IMR-90 (cell line): ENCODE results near the gene SLC25A25. TPM values are rescaled to one million over a fixed set of nuclear protein-coding genes. Genes with fewer than 3 reads are reported as not detected.

Experiments
- ATAC-seq: fragments of 200-7000 bp; cut with Tn5 transposase; 2 replicates; pipeline ENCODE4 v1.9.1; 2020; ENCODE audit warnings: low read depth, mild to moderate bottlenecking, moderate library complexity
- BruUV-seq: library from RNA; stranded (reverse); fragments of 400-500 nt; replicated peaks from 2 replicates; lab custom pipeline; 2021; lab: Mats Ljungman, UMichigan
- CTCF ChIA-PET: fragments of 300-600 bp; formaldehyde crosslinking; extraction: SDS; loops from one replicate; lab custom pipeline; 2021; ENCODE audit warnings: antibody characterized with exemption; lab: Yijun Ruan, JAX
- POLR2A ChIA-PET: fragments of 300-600 bp; sonication (Branson Sonifier 250); formaldehyde crosslinking; loops from one replicate; lab custom pipeline; 2022; ENCODE audit warnings: antibody characterized with exemption; ENCODE audit not compliant: unreplicated experiment; lab: Charles Lee
- DNase-seq: peaks from one replicate; pipeline ENCODE4 v3.0.0; 2013
- H2AFZ ChIP-seq: replicated peaks from 2 replicates; pipeline ENCODE3; 2013; ENCODE audit warnings: low read length, mild to moderate bottlenecking; ENCODE audit not compliant: poor library complexity
- H2AK5ac ChIP-seq: 2 replicates; pipeline ENCODE4 v1.6.1; 2013; ENCODE audit warnings: low read depth, low read length, inconsistent platforms
- H2AK9ac ChIP-seq: replicated peaks from 2 replicates; pipeline ENCODE3; 2013; ENCODE audit warnings: mild to moderate bottlenecking, low read depth, low read length, moderate library complexity; ENCODE audit not compliant: poor library complexity
- H2BK120ac ChIP-seq: 2 replicates; pipeline ENCODE4 v1.6.1; 2013; ENCODE audit warnings: low read depth, low read length, inconsistent platforms
- H2BK15ac ChIP-seq: 3 replicates; pipeline ENCODE4 v1.6.1; 2013; ENCODE audit warnings: low read depth, low read length, inconsistent platforms
- H2BK20ac ChIP-seq: 2 replicates; pipeline ENCODE4 v1.6.1; 2013; ENCODE audit warnings: low read depth, mild to moderate bottlenecking, inconsistent platforms, low read length, moderate library complexity
- H2BK5ac ChIP-seq: 2 replicates; pipeline ENCODE4 v1.6.1; 2013; ENCODE audit warnings: mild to moderate bottlenecking, low read depth, low read length, inconsistent platforms; ENCODE audit not compliant: poor library complexity, severe bottlenecking
- H3K14ac ChIP-seq: replicated peaks from 2 replicates; pipeline ENCODE4 v1.6.1; 2013; ENCODE audit warnings: low read depth, low read length, inconsistent platforms
- H3K18ac ChIP-seq: 2 replicates; pipeline ENCODE4 v1.6.1; 2013; ENCODE audit warnings: low read depth, low read length, control low read depth
- H3K23ac ChIP-seq: 2 replicates; pipeline ENCODE4 v1.6.1; 2013; ENCODE audit warnings: low read depth, low read length, inconsistent platforms
- H3K27ac ChIP-seq: 2 replicates; pipeline ENCODE4 v1.5.1; 2013; ENCODE audit warnings: mild to moderate bottlenecking, control low read depth, low read length; ENCODE audit not compliant: insufficient read depth
- H3K27me3 ChIP-seq: 2 replicates; pipeline ENCODE4 v1.6.1; 2013; ENCODE audit warnings: low read length; ENCODE audit not compliant: control insufficient read depth, insufficient read depth
- H3K36me3 ChIP-seq: 2 replicates; pipeline ENCODE4 v1.6.1; 2013; ENCODE audit warnings: low read length, mixed read lengths; ENCODE audit not compliant: control insufficient read depth, insufficient read depth
- H3K4ac ChIP-seq: 2 replicates; pipeline ENCODE4 v1.6.1; 2013; ENCODE audit warnings: low read depth, low read length, inconsistent platforms
- H3K4me1 ChIP-seq: 2 replicates; pipeline ENCODE4 v1.6.1; 2013; ENCODE audit warnings: low read length, mixed read lengths; ENCODE audit not compliant: control insufficient read depth, insufficient read depth
- H3K4me2 ChIP-seq: 2 replicates; pipeline ENCODE4 v1.6.1; 2013; ENCODE audit warnings: low read depth, mild to moderate bottlenecking, control low read depth, low read length, moderate library complexity
- H3K4me3 ChIP-seq: 2 replicates; pipeline ENCODE4 v1.5.1; 2013; ENCODE audit warnings: low read depth, mild to moderate bottlenecking, control low read depth, low read length, moderate library complexity; ENCODE audit not compliant: insufficient read depth
- H3K56ac ChIP-seq: 2 replicates; pipeline ENCODE4 v1.6.1; 2013; ENCODE audit warnings: low read length, inconsistent platforms; ENCODE audit not compliant: insufficient read depth; ENCODE audit errors: extremely low read depth
- H3K79me1 ChIP-seq, 2 experiments: 2 replicates each; pipeline ENCODE4 v1.6.1; 2013; ENCODE audit warnings: low read length in 2 of 2, inconsistent platforms in 1 of 2, low read depth in 1 of 2
- H3K9ac ChIP-seq: 2 replicates; pipeline ENCODE4 v1.6.1; 2013; ENCODE audit warnings: low read depth, low read length, control low read depth
- H3K9me1 ChIP-seq: 2 replicates; pipeline ENCODE4 v1.6.1; 2013; ENCODE audit warnings: low read length, inconsistent platforms; ENCODE audit not compliant: insufficient read depth
- H3K9me3 ChIP-seq: 2 replicates; pipeline ENCODE4 v1.6.1; 2013; ENCODE audit warnings: low read length; ENCODE audit not compliant: control insufficient read depth, insufficient read depth
- H4K20me1 ChIP-seq: 2 replicates; pipeline ENCODE4 v1.6.1; 2013; ENCODE audit warnings: low read length, inconsistent platforms; ENCODE audit not compliant: insufficient read depth
- H4K5ac ChIP-seq: 2 replicates; pipeline ENCODE4 v1.6.1; 2013; ENCODE audit warnings: mild to moderate bottlenecking, low read depth, low read length, control low read depth
- H4K8ac ChIP-seq, 2 experiments: 2 replicates each; pipeline ENCODE4 v1.6.1; 2013; ENCODE audit warnings: low read depth in 2 of 2, low read length in 2 of 2, control low read depth in 1 of 2, inconsistent platforms in 1 of 2
- H4K91ac ChIP-seq: 2 replicates; pipeline ENCODE4 v1.6.1; 2013; ENCODE audit warnings: low read depth, low read length, inconsistent platforms; ENCODE audit not compliant: insufficient read depth
- CEBPB ChIP-seq: IDR thresholded peaks from 2 replicates; pipeline ENCODE4 v1.6.1; 2012; ENCODE audit warnings: low read depth, low read length, improper control_type of control experiment
- MAFK ChIP-seq: IDR thresholded peaks from 2 replicates; pipeline ENCODE4 v1.6.1; 2012; ENCODE audit warnings: low read depth, low read length, improper control_type of control experiment
- MAZ ChIP-seq: IDR thresholded peaks from 2 replicates; pipeline ENCODE4 v1.6.1; 2012; ENCODE audit warnings: low read depth, mild to moderate bottlenecking, low read length, improper control_type of control experiment, moderate library complexity, borderline replicate concordance
- MXI1 ChIP-seq: IDR thresholded peaks from 2 replicates; pipeline ENCODE4 v1.6.1; 2012; ENCODE audit warnings: low read depth, mild to moderate bottlenecking, low read length, moderate library complexity, borderline replicate concordance
- NFE2L2 ChIP-seq: fragments of 150-350 bp; IDR thresholded peaks from 2 replicates; pipeline ENCODE4 v1.6.1; 2016; ENCODE audit warnings: low read depth, mild to moderate bottlenecking, low read length
- POLR2A ChIP-seq: IDR thresholded peaks from 2 replicates; pipeline ENCODE4 v1.6.1; 2012; ENCODE audit warnings: mild to moderate bottlenecking, low read depth, low read length
- RAD21 ChIP-seq: IDR thresholded peaks from 2 replicates; pipeline ENCODE4 v1.6.1; 2012; ENCODE audit warnings: low read length, improper control_type of control experiment
- RCOR1 ChIP-seq: IDR thresholded peaks from 2 replicates; pipeline ENCODE4 v1.6.1; 2012; ENCODE audit warnings: mild to moderate bottlenecking, low read length, improper control_type of control experiment; ENCODE audit not compliant: insufficient replicate concordance
- RFX5 ChIP-seq: IDR thresholded peaks from 2 replicates; pipeline ENCODE4 v1.8.0; 2012; ENCODE audit warnings: low read depth, mild to moderate bottlenecking, low read length, moderate library complexity
- SMC3 ChIP-seq: fragments of 150-350 bp; IDR thresholded peaks from 2 replicates; pipeline ENCODE4 v1.6.1; 2016; ENCODE audit warnings: low read depth, mild to moderate bottlenecking, antibody characterized with exemption, low read length, moderate library complexity
- WGBS, 2 experiments: methylation state at CpG; one replicate each; pipeline versions ENCODE4 v1.1.5 to v1.1.7; 2013; ENCODE audit warnings: missing lambda C conversion rate in 2 of 2; ENCODE audit not compliant: insufficient read length in 1 of 2; ENCODE audit errors: extremely low coverage in 2 of 2; 5-methylcytosine and 5-hydroxymethylcytosine counted together
- dilution Hi-C: fragments of 300-500 bp; cut with HindIII; formaldehyde crosslinking; loops from one replicate; pipeline ENCODE4 v1.14.3; 2018; ENCODE audit warnings: low sequenced_read_pairs; ENCODE audit not compliant: unreplicated experiment
- in situ Hi-C: fragments of 300-500 bp; cut with MboI; formaldehyde crosslinking; loops from 3 replicates; pipeline ENCODE4 v1.14.3; 2019; ENCODE audit warnings: low sequenced_read_pairs, inconsistent platforms, mixed read lengths
- intact Hi-C: fragments of 100-400 bp; cut with micrococcal nuclease; formaldehyde crosslinking; loops from 2 replicates; pipeline ENCODE4 v1.10.0; 2022
- polyA plus RNA-seq, 3 experiments: library from polyadenylated mRNA; depleted of rRNA; stranded (reverse); fragments of >200 nt; gene quantifications; 2 replicates each; pipeline ENCODE4 v1.2.3, GENCODE V29; 2012; ENCODE audit warnings: low replicate concordance in 1 of 3
- total RNA-seq: library from RNA; depleted of rRNA; stranded (reverse); fragments of >200 nt; gene quantifications from 2 replicates; pipeline ENCODE4 v1.2.3, GENCODE V29; 2012
- TF ChIP-seq, protein P1 (sequence below): fragments of 150-350 bp; IDR thresholded peaks from 2 replicates; pipeline ENCODE4 v1.6.1; 2017; ENCODE audit warnings: mild to moderate bottlenecking, antibody characterized with exemption, low read length, low read depth
- TF ChIP-seq, protein P2 (sequence below): fragments of 150-350 bp; IDR thresholded peaks from 2 replicates; pipeline ENCODE4 v1.6.1; 2016; ENCODE audit warnings: low read depth, mild to moderate bottlenecking, low read length, moderate library complexity, borderline replicate concordance
- TF ChIP-seq, protein P3 (sequence below): conservative IDR thresholded peaks from 2 replicates; pipeline ENCODE4 v1.5.1; 2012; ENCODE audit warnings: mild to moderate bottlenecking, low read depth, low read length, improper control_type of control experiment

The SLC25A25 gene
- total and polyA plus RNA-seq, 2 of the 4 experiments (the other 2 are of a cell fraction), result 14.0 to 17.9 TPM

DNA sequence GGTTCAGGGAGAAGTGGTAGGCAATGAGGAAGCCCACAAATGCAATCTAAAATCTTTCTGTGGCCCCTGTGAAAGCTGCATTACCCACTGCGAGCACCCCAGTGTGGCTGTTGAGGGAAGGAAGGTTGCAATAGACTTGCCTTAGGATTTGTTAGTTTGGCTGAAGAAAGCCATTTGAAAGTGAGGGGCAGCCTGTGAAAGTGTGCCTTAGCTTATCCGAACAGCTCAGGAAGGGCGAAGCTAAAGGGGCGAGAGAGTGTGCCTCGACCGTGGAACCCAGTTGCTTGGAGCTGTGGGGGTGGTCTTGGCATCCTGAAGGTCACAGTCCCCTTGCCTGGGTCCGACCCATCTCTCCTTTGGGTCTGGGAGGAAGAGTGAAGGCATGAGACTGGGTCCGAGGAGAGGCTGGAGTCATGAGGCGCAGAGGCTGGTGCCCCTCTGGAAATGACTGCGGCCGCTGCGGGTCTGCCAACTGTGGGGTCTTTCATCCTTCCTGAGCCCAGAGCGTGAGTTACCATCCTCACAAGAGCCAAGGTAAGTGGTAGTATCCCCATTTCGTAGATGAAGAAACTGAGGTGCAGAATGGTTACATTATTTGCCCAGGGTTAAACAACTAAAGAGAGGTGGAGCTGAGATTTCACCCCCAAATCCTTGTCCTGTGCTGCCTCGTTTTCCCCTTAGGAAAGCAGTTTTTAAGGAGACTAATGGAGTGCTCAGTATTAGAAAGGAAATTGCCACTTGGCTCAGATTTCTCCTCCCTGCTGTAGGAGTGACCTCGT, 24.4 kb downstream of the SLC25A25 start:
- no peak overlapping the region for H2BK20ac ChIP-seq
- H3K9me3 ChIP-seq, result no peaks in the 10 kb centered on the region
- no peak overlapping the region for H3K18ac ChIP-seq
- H3K4me2 ChIP-seq, result peak overlapping the region; percentile 62; the same call in 1 of the 2 replicates
- H3K56ac ChIP-seq, result no peak overlapping the region
- H4K8ac ChIP-seq, result no peak overlapping the region; a peak in 3 of 4 replicates
- BruUV-seq, result no TSS peak
- peaks cover 11% of the 10 kb centered on the region; the same call in 1 of the 2 replicates for H4K20me1 ChIP-seq
- H3K27me3 ChIP-seq, result no peaks in the 10 kb centered on the region
- no peak overlapping the region for H2BK120ac ChIP-seq
- WGBS, 2 experiments, result 100% methylated on average over 3 of the region's 16 CpGs; no CpG with 5 or more reads in 1 of the 2 experiments
- H3K36me3 ChIP-seq, result no peaks in the 10 kb centered on the region
- CTCF ChIA-PET, result interaction anchor here (0.6 to 1.7 kb wide), 3 partner anchors 9 to 149 kb away, joined by 3 to 5 read pairs (median 4); no protein-coding TSS in a partner anchor
- H3K9ac ChIP-seq, result peak overlapping the region; percentile 14; the same call in 1 of the 2 replicates
- peak overlapping the region; percentile 44; the same call in 1 of the 2 replicates for H3K4ac ChIP-seq
- no peak overlapping the region for H2BK15ac ChIP-seq
- peaks cover 29% of the 10 kb centered on the region for H3K4me1 ChIP-seq
- peak overlapping the region; percentile 72 for H2BK5ac ChIP-seq
- peaks cover 13% of the 10 kb centered on the region for H3K9me1 ChIP-seq
- no peak overlapping the region for H2AFZ ChIP-seq
- peak overlapping the region; percentile 27; the same call in 1 of the 2 replicates for H4K5ac ChIP-seq
- DNase-seq, result no peak
- in situ Hi-C loops (no loop called here), intact Hi-C loops (no loop called here), dilution Hi-C loops (no loop called here)
- H3K23ac ChIP-seq, result peak overlapping the region; percentile 85; the same call in 1 of the 2 replicates
- H3K79me1 ChIP-seq, result peaks cover 36 to 84% of the 10 kb centered on the region in 2 experiments
- POLR2A ChIA-PET, result no interaction called here
- no peak overlapping the region for H3K4me3 ChIP-seq
- no peak for ATAC-seq
- H3K14ac ChIP-seq, result 0 out of 2 replicates have a peak overlapping the region, but pooled peaks have one; percentile 3
- peak overlapping the region; percentile 38 for H2AK9ac ChIP-seq
- H4K91ac ChIP-seq, result no peak overlapping the region; the same call in 1 of the 2 replicates
- H3K27ac ChIP-seq, result peak overlapping the region; percentile 23; the same call in 1 of the 2 replicates
- H2AK5ac ChIP-seq, result peak overlapping the region; percentile 24
- TF ChIP-seq MXI1, result no peak
- no peak for TF ChIP-seq POLR2A
- TF ChIP-seq NFE2L2, result no peak
- TF ChIP-seq, protein P1, sequence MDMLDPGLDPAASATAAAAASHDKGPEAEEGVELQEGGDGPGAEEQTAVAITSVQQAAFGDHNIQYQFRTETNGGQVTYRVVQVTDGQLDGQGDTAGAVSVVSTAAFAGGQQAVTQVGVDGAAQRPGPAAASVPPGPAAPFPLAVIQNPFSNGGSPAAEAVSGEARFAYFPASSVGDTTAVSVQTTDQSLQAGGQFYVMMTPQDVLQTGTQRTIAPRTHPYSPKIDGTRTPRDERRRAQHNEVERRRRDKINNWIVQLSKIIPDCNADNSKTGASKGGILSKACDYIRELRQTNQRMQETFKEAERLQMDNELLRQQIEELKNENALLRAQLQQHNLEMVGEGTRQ, result no peak
- no peak for TF ChIP-seq MAFK
- no peak for TF ChIP-seq RAD21
- no peak for TF ChIP-seq CEBPB
- TF ChIP-seq, protein P2, sequence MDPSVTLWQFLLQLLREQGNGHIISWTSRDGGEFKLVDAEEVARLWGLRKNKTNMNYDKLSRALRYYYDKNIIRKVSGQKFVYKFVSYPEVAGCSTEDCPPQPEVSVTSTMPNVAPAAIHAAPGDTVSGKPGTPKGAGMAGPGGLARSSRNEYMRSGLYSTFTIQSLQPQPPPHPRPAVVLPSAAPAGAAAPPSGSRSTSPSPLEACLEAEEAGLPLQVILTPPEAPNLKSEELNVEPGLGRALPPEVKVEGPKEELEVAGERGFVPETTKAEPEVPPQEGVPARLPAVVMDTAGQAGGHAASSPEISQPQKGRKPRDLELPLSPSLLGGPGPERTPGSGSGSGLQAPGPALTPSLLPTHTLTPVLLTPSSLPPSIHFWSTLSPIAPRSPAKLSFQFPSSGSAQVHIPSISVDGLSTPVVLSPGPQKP, result no peak
- no peak for TF ChIP-seq RCOR1
- no peak for TF ChIP-seq SMC3
- TF ChIP-seq, protein P3, sequence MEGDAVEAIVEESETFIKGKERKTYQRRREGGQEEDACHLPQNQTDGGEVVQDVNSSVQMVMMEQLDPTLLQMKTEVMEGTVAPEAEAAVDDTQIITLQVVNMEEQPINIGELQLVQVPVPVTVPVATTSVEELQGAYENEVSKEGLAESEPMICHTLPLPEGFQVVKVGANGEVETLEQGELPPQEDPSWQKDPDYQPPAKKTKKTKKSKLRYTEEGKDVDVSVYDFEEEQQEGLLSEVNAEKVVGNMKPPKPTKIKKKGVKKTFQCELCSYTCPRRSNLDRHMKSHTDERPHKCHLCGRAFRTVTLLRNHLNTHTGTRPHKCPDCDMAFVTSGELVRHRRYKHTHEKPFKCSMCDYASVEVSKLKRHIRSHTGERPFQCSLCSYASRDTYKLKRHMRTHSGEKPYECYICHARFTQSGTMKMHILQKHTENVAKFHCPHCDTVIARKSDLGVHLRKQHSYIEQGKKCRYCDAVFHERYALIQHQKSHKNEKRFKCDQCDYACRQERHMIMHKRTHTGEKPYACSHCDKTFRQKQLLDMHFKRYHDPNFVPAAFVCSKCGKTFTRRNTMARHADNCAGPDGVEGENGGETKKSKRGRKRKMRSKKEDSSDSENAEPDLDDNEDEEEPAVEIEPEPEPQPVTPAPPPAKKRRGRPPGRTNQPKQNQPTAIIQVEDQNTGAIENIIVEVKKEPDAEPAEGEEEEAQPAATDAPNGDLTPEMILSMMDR, result no peak
- TF ChIP-seq MAZ, result no peak
- no peak for TF ChIP-seq RFX5
